Endothelial cell (in vitro differentiated cells): Measurements from ENCODE around the gene INPP5F. TPM values are rescaled to one million over a fixed set of nuclear protein-coding genes. Genes with fewer than 3 reads are reported as not detected.

Source experiments
- DNase-seq: peaks from one replicate; pipeline ENCODE4 v3.0.0; 2021; ENCODE audit warnings: low spot score
- H3K27ac Mint-ChIP-seq: one replicate; pipeline ENCODE4 v1.8.0; 2021; ENCODE audit warnings: mixed read lengths, inconsistent platforms; ENCODE audit not compliant: unreplicated experiment
- H3K27me3 Mint-ChIP-seq: one replicate; pipeline ENCODE4 v1.8.0; 2021; ENCODE audit warnings: mild to moderate bottlenecking, moderate library complexity, mixed read lengths, inconsistent platforms; ENCODE audit not compliant: unreplicated experiment
- H3K36me3 Mint-ChIP-seq: one replicate; pipeline ENCODE4 v1.8.0; 2021; ENCODE audit warnings: mild to moderate bottlenecking, low read depth, mixed read lengths, inconsistent platforms; ENCODE audit not compliant: unreplicated experiment
- H3K4me1 Mint-ChIP-seq: one replicate; pipeline ENCODE4 v1.8.0; 2021; ENCODE audit warnings: mild to moderate bottlenecking, mixed read lengths, inconsistent platforms; ENCODE audit not compliant: unreplicated experiment
- H3K4me3 Mint-ChIP-seq: one replicate; pipeline ENCODE4 v1.8.0; 2021; ENCODE audit warnings: mild to moderate bottlenecking, mixed read lengths, inconsistent platforms; ENCODE audit not compliant: unreplicated experiment
- H3K9me3 Mint-ChIP-seq: one replicate; pipeline ENCODE4 v1.8.0; 2021; ENCODE audit warnings: mixed read lengths, inconsistent platforms; ENCODE audit not compliant: unreplicated experiment
- long read RNA-seq: library from polyadenylated mRNA; unstranded; transcript quantifications from one replicate; pipeline ENCODE4 v2.0.0, GENCODE V29; 2020; ENCODE audit not compliant: unreplicated experiment
- total RNA-seq: library from RNA; stranded (reverse); fragmentation: NEBNext Ultra II Directional; extraction: Animal tissue kit (Norgen Biotek cat#: 25700); gene quantifications from one replicate; pipeline ENCODE4 v1.2.1, GENCODE V29; 2021; ENCODE audit not compliant: unreplicated experiment
- TF ChIP-seq, protein P1 (sequence below): fragments of 200-600 bp; sonication (generic); IDR thresholded peaks from one replicate; pipeline ENCODE4 v1.5.0; 2021; ENCODE audit warnings: antibody characterized with exemption; ENCODE audit not compliant: unreplicated experiment

The INPP5F gene, protein sequence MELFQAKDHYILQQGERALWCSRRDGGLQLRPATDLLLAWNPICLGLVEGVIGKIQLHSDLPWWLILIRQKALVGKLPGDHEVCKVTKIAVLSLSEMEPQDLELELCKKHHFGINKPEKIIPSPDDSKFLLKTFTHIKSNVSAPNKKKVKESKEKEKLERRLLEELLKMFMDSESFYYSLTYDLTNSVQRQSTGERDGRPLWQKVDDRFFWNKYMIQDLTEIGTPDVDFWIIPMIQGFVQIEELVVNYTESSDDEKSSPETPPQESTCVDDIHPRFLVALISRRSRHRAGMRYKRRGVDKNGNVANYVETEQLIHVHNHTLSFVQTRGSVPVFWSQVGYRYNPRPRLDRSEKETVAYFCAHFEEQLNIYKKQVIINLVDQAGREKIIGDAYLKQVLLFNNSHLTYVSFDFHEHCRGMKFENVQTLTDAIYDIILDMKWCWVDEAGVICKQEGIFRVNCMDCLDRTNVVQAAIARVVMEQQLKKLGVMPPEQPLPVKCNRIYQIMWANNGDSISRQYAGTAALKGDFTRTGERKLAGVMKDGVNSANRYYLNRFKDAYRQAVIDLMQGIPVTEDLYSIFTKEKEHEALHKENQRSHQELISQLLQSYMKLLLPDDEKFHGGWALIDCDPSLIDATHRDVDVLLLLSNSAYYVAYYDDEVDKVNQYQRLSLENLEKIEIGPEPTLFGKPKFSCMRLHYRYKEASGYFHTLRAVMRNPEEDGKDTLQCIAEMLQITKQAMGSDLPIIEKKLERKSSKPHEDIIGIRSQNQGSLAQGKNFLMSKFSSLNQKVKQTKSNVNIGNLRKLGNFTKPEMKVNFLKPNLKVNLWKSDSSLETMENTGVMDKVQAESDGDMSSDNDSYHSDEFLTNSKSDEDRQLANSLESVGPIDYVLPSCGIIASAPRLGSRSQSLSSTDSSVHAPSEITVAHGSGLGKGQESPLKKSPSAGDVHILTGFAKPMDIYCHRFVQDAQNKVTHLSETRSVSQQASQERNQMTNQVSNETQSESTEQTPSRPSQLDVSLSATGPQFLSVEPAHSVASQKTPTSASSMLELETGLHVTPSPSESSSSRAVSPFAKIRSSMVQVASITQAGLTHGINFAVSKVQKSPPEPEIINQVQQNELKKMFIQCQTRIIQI
- 45.7 TPM for total RNA-seq
- long read RNA-seq, partial matches to known transcripts: 2 of 8 reads
- long read RNA-seq, other reads (novel, unspliced or antisense): 3 of 8 reads

DNA sequence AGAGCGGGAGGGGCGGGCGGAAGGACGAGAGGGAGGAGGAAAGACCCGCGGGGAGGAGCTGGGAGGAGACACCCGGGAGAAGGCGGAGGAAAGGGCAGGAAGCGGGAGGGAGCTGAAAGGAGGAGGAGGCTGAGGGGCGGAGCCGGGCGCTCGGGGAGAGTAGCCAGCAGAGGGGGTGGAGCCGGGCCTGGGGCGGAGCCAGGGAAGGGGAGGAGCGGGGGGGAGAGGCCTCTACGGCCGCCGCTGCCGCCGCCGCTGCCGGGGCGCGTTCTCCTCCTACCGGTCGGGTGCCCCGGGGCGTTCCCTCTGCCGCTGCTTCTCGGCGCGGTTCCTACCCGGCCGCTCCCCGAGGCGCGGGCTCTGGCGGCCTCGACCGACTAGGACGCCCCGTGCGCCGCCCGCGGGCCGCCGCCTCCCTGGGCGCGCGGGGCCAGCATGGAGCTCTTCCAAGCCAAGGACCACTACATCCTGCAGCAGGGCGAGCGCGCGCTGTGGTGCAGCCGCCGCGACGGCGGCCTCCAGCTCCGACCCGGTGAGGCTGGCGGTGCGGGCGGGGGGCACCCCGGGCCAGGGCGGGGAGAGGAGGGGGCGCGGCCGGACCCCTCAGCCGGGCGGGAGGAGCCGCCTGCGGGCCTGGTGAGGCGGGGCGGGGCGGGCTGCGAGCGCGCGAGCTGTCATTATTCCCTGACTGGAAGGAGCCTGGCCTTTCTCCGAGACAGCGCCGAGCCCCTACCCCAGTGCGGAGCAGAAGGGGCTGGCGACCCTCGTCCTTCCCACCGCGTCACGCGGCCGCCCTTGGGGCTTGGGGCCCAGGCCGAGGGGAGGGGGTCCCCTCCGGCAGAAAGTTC, at the start of gene INPP5F:
Gene INPP5F, plus strand, starts transcription at position 223 of the 848 bp plus-strand sequence. Its CDS starts 213 bp downstream, at position 436.
- Mint-ChIP-seq H3K4me1 (peaks cover 41% of the 10 kb centered on the region), H3K4me3 (peak within 1 kb of the TSS; percentile 97), H3K27ac (peak within 1 kb of the TSS; percentile 75), H3K36me3 (peaks cover 11% of the 10 kb centered on the region), H3K9me3 (no peaks in the 10 kb centered on the region), H3K27me3 (peaks cover 7% of the 10 kb centered on the region)
- TF ChIP-seq, protein P1, sequence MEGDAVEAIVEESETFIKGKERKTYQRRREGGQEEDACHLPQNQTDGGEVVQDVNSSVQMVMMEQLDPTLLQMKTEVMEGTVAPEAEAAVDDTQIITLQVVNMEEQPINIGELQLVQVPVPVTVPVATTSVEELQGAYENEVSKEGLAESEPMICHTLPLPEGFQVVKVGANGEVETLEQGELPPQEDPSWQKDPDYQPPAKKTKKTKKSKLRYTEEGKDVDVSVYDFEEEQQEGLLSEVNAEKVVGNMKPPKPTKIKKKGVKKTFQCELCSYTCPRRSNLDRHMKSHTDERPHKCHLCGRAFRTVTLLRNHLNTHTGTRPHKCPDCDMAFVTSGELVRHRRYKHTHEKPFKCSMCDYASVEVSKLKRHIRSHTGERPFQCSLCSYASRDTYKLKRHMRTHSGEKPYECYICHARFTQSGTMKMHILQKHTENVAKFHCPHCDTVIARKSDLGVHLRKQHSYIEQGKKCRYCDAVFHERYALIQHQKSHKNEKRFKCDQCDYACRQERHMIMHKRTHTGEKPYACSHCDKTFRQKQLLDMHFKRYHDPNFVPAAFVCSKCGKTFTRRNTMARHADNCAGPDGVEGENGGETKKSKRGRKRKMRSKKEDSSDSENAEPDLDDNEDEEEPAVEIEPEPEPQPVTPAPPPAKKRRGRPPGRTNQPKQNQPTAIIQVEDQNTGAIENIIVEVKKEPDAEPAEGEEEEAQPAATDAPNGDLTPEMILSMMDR: no peak
- peak; percentile 99 for DNase-seq

- no peak overlapping the region for H3K27ac Mint-ChIP-seq
- peaks cover 16% of the 10 kb centered on the region for H3K4me1 Mint-ChIP-seq
- H3K27me3 Mint-ChIP-seq: no peaks in the 10 kb centered on the region
- H3K4me3 Mint-ChIP-seq: no peak overlapping the region
- TF ChIP-seq, protein P1: no peak
- H3K36me3 Mint-ChIP-seq: peaks cover 31% of the 10 kb centered on the region
- H3K9me3 Mint-ChIP-seq: no peaks in the 10 kb centered on the region
- no peak for DNase-seq
Measured at GRCh38 chr10:119677126-119677525, 48.7 kb upstream of the INPP5F start.

DNA sequence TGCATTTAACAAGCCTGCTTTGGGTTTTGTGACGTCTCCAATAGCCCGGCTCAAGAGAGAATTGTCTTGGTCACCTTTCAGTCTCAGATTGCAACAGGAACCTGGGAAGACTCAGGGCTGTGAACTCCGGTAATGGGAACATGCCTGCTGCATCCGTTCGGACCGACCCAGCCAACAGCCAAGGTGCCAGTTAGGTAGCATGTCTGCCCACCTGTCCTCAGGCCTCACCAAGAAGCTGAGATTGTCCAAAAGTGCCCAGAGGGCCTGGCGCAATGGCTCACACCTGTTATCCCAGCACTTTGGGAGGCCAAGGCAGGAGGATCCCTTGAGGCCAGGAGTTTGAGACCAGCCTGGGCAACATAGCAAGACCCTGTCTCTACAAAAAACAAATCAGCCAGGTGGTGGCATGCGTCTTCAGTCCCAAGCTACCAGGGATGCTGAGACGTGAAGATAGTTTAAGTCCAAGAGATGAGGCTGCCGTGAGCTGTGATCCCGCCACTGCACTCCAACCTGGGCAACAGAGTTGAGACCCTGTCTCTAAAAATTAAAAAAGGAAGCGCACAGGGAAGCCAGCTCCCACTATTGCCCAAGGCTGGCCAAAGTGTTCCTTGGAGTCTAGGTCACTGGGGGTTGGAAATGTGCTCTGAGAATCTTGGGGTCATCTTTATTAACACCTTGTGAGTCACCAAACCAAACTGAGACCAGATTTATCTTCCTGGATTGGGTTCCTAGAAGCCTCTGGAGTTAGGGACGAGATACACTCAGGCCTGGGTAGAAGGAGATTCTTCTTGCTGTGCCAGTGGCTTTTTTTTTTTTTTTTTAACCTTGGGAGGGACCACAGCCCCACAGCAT, 47.7 kb upstream of the INPP5F start:
- peaks cover 16% of the 10 kb centered on the region for H3K4me1 Mint-ChIP-seq
- TF ChIP-seq, protein P1: no peak
- H3K27ac Mint-ChIP-seq: no peak overlapping the region
- no peak overlapping the region for H3K4me3 Mint-ChIP-seq
- DNase-seq: no peak
- peaks cover 26% of the 10 kb centered on the region for H3K36me3 Mint-ChIP-seq
- H3K9me3 Mint-ChIP-seq: no peaks in the 10 kb centered on the region
- no peaks in the 10 kb centered on the region for H3K27me3 Mint-ChIP-seq

DNA sequence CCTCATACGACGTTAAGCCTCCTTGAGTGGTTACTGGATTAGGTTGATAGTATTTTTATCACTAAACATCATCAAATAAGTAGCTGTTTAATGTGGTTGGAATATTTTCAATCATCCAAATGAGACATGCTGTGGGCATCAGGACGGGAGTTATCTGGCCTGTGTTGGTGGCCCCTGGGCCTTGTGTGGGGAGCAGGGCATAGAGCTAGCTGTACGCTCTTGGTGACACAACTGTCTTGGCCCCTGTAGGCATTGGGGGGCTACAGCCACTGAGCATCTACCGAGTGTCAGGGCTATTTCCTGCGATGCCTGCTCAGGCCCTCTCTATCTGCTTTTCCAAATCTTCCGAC, 46.4 kb upstream of the INPP5F start:
- TF ChIP-seq, protein P1: no peak
- H3K9me3 Mint-ChIP-seq: no peaks in the 10 kb centered on the region
- H3K27me3 Mint-ChIP-seq: no peaks in the 10 kb centered on the region
- peaks cover 16% of the 10 kb centered on the region for H3K4me1 Mint-ChIP-seq
- DNase-seq: no peak
- H3K27ac Mint-ChIP-seq: no peak overlapping the region
- peaks cover 14% of the 10 kb centered on the region for H3K36me3 Mint-ChIP-seq
- no peak overlapping the region for H3K4me3 Mint-ChIP-seq
